ENCODE data around the gene TMEM126B. TPM values are rescaled to one million over a fixed set of nuclear protein-coding genes. Genes with fewer than 3 reads are reported as not detected.

Gene TMEM126B
- total RNA-seq, 1 donor, result 73.0 TPM

DNA sequence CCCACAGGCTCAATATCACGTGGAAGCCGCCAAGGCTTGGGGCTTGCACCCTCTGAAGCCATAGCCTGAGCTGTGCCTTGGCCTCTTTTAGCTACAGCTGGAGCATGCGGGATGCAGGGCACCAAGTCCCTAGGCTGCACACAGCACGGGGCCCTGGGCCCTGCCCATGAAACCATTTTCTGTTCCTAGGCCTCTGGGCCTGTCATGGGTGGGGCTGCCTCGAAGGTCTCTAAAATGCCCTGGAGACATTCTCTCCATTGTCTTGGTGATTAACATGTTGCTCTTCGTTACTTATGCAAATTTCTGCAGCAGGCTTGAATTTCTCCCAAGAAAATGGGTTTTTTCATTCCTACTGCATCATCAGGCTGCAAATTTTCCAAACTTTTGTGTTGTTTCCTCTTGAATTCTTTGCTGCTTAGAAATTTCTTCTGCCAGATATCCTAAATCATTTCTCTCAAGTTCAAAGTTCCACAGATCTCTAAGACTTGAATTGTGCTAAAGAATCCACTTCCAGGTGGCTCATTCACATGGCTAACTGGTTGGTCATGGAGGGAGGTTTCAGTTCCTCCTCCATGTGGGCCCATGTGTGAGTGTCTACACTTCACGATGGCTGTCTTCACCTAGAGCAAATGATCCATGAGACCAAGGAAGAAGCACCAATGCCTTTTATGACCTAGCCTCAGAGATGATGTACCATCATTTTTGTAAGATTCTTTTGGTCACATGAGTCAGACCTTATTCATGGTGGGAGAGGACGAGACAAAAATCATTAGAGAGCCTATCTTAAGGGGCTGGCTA lies 43.9 kb downstream of the TMEM126B start:
- DNase-seq (ENCODE audit: low read depth), result no peak
- TF ChIP-seq, protein P1, sequence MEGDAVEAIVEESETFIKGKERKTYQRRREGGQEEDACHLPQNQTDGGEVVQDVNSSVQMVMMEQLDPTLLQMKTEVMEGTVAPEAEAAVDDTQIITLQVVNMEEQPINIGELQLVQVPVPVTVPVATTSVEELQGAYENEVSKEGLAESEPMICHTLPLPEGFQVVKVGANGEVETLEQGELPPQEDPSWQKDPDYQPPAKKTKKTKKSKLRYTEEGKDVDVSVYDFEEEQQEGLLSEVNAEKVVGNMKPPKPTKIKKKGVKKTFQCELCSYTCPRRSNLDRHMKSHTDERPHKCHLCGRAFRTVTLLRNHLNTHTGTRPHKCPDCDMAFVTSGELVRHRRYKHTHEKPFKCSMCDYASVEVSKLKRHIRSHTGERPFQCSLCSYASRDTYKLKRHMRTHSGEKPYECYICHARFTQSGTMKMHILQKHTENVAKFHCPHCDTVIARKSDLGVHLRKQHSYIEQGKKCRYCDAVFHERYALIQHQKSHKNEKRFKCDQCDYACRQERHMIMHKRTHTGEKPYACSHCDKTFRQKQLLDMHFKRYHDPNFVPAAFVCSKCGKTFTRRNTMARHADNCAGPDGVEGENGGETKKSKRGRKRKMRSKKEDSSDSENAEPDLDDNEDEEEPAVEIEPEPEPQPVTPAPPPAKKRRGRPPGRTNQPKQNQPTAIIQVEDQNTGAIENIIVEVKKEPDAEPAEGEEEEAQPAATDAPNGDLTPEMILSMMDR (IDR thresholded peaks at IDR 0.05; ENCODE audit: insufficient read depth, low read depth, low read length), result no peak

DNA sequence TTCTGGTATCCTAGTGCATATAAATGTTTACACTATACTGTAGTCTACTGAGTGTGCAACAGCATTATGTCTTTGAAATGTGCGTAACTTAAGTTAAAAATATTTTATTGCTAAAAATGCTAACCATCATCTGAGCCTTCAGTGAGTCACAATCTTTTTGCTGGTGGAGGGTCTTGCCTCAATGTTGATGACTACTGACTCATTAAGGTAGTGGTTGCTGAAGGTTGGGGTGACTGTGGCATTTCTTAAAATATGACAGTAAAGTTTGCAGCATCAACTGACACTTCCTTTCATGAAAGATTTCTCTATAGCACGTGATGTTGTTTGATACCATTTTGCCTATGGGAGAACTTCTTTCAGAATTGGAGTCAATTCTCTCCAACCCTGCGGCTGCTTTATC lies 45.0 kb downstream of the TMEM126B start:
- TF ChIP-seq, protein P1 (IDR thresholded peaks at IDR 0.05; ENCODE audit: insufficient read depth, low read depth, low read length), result no peak
- DNase-seq (ENCODE audit: low read depth), result no peak
- H3K4me3 ChIP-seq (ENCODE audit: low read depth, low read length), result no peak overlapping the region

More for the DNA sequence above, 43.9 kb downstream of the TMEM126B start:
- no peak overlapping the region for H3K4me3 ChIP-seq (ENCODE audit: low read depth, low read length)

DNA sequence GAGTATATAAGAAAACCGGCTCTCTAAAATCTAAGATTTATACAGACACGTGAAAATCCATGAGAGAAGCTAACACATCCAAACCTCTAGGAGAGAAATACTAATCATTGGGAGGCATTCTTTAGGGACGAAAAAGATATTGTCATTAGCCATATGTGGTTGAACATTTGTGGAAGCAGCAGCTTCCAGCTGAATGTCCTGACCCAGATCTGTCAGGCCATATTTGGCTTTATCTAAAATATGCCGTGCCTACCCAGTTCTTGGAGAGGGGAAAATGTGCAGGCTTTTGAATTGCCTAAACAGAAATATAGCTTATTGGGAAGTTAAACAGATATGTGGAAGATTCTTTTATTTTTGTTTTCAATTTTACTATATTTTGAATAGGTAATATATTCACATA lies 51.2 kb downstream of the TMEM126B start:
- no peak overlapping the region for H3K4me3 ChIP-seq (ENCODE audit: low read depth, low read length)
- TF ChIP-seq, protein P1 (IDR thresholded peaks at IDR 0.05; ENCODE audit: insufficient read depth, low read depth, low read length), result no peak
- DNase-seq (ENCODE audit: low read depth), result no peak

GRCh38 chr11:85680897-85681296 lies 52.5 kb downstream of the TMEM126B start:
- TF ChIP-seq, protein P1 (IDR thresholded peaks at IDR 0.05; ENCODE audit: insufficient read depth, low read depth, low read length), result no peak
- DNase-seq (ENCODE audit: low read depth), result no peak

DNA sequence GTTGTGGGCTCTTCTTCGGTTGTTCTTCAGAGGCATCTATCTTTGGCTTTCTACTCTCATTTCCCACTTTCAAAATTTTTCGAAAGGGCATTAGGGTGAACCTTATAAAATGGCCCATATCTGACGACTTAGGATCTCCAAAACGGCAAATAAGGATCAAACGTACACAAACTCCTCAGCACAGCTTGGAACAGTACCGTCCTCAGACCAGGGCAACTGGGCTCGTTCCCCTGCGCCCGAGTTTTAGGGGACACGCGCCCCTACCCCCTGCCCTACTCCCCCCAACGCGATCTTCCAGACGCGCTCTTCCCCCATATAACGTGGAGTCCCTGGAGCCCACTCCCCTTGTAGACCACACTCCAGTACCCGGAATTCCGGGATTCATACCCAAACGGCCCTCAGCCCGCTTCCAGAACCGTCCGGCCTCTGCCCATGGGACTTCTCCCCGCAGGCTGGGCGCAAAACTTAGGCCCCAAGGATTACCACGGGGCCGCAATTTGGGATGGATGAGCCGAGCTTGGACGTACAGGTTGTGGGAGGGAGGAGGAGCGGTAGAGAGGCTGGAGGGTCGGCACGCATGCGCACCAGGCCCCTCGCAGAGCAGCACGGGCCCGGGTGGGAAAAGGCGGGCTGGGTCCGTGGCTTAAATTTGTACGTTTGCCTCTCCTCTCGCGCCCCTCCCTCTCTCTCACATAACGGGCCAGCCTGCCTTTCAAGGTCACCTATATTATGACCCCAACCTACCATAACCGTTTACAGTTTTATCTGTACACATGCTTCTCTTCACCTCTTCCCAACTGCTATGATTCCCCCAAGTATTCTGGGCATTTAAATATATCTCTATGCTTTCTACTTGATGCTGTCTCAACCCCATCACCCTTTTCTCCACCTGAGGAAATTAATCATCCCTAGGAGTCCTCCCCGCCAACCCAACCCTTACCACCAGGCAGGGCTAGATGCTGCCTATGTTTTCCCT lies 54.2 kb downstream of the TMEM126B start:
- DNase-seq (ENCODE audit: low read depth), result peak; percentile 47
- peak overlapping the region; percentile 75 for H3K4me3 ChIP-seq (ENCODE audit: low read depth, low read length)
- TF ChIP-seq, protein P1 (IDR thresholded peaks at IDR 0.05; ENCODE audit: insufficient read depth, low read depth, low read length), result no peak

More at GRCh38 chr11:85680897-85681296, 52.5 kb downstream of the TMEM126B start:
- no peak overlapping the region for H3K4me3 ChIP-seq (ENCODE audit: low read depth, low read length)

GRCh38 chr11:85685125-85685819 lies 56.9 kb downstream of the TMEM126B start:
- H3K4me3 ChIP-seq (ENCODE audit: low read depth, low read length), result peak overlapping the region; percentile 58
- TF ChIP-seq, protein P1 (IDR thresholded peaks at IDR 0.05; ENCODE audit: insufficient read depth, low read depth, low read length), result no peak
- peak; percentile 73 for DNase-seq (ENCODE audit: low read depth)
